Effector memory CD4-positive, alpha-beta T cell (primary cell): ENCODE results near the gene LGI4.

Experiments used
- DNase-seq, 3 donors: peaks; one replicate each; pipeline ENCODE4 v3.0.0-alpha.2; 2020
- H3K27ac ChIP-seq: 2 replicates; pipeline ENCODE4 v1.7.0; 2013; ENCODE audit warnings: mild to moderate bottlenecking, low read length, moderate library complexity; ENCODE audit not compliant: insufficient read depth, poor library complexity, severe bottlenecking
- H3K27me3 ChIP-seq: replicated peaks from 2 replicates; pipeline ENCODE4 v1.7.0; 2013; ENCODE audit warnings: mild to moderate bottlenecking, low read length; ENCODE audit not compliant: insufficient read depth, control insufficient read depth, poor library complexity, severe bottlenecking
- H3K36me3 ChIP-seq: 2 replicates; pipeline ENCODE4 v1.7.0; 2013; ENCODE audit warnings: mild to moderate bottlenecking, low read length, moderate library complexity; ENCODE audit not compliant: control insufficient read depth, insufficient read depth
- H3K4me1 ChIP-seq: 2 replicates; pipeline ENCODE4 v1.7.0; 2013; ENCODE audit warnings: low read length, mild to moderate bottlenecking; ENCODE audit not compliant: control insufficient read depth, insufficient read depth, poor library complexity, severe bottlenecking
- H3K4me3 ChIP-seq: 2 replicates; pipeline ENCODE4 v1.7.0; 2013; ENCODE audit warnings: low read length, low read depth, mild to moderate bottlenecking; ENCODE audit not compliant: insufficient read depth, poor library complexity, severe bottlenecking
- H3K9me3 ChIP-seq: 2 replicates; pipeline ENCODE4 v1.7.0; 2013; ENCODE audit warnings: mild to moderate bottlenecking, low read length, moderate library complexity; ENCODE audit not compliant: control insufficient read depth

The LGI4 gene

DNA sequence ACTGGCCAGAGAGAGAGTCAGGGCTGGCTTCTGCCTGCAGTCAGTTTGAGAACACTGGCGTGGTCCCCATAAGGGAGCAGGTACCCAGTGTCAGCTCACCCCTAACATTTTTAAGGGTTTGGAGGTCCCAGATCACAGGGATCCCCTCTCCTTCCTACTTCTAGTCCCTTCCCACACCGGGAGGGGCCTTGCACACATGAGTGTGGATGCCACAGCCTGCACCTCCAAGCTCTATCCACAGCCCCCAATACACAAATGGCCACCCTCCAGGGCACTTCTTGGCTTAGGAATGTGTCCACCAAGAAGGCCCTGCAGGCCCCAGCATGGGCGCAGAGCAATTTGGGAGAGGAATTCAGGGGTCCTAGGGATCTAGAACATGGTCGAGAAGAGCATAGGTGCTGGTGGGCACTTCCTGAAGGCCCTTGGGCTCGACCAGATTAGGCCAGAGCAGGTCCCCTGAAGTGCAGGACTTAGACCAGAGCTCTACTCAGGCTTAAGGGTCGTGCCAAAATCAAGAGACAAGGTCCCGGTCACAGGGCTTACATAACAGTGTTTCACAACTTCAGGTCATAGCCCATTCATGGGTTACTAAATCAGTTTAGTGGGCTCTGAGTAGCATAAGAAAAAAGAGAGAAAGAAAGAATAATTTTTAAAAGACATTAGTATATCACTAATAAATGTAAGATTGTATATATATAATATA, 35.7 kb upstream of the LGI4 start:
- Histone ChIP-seq H3K36me3 (peaks cover 46% of the 10 kb centered on the region), H3K27me3 (no peaks in the 10 kb centered on the region), H3K4me1 (peaks cover 25% of the 10 kb centered on the region), H3K9me3 (peaks cover 8% of the 10 kb centered on the region), H3K27ac (peak overlapping the region; percentile 3), H3K4me3 (no peak overlapping the region)
- no peak for DNase-seq

- Histone ChIP-seq H3K36me3 (peaks cover 57% of the 10 kb centered on the region), H3K27ac (peak overlapping the region; percentile 21)
Measured at GRCh38 chr19:35169221-35169995, 34.5 kb upstream of the LGI4 start.

DNA sequence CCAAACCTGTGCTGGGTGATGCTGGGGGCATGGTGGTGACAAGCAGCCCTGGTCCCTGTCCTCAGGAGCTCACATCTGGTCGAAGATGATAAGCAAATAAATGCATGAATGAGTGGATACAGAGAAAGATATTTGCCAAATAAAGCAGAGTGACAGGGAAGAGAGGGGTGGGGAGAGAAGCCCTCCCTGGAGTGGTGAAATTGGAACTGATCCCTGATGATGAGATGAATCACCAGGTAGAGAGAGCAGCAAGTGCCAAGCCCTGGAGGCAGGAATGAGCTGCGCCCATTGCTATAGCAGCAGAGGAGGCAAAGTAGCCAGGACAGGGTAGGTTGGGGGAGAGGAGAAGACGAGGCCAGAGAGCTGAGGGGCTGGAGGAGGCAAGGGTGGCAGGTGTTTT, 33.3 kb upstream of the LGI4 start:
- H3K36me3 ChIP-seq, result peaks cover 70% of the 10 kb centered on the region

More at GRCh38 chr19:35169221-35169995, 34.5 kb upstream of the LGI4 start:
- H3K9me3 ChIP-seq, result peaks cover 10% of the 10 kb centered on the region
- peaks cover 25% of the 10 kb centered on the region for H3K4me1 ChIP-seq
- no peaks in the 10 kb centered on the region for H3K27me3 ChIP-seq
- no peak overlapping the region for H3K4me3 ChIP-seq
- no peak for DNase-seq

GRCh38 chr19:35167251-35168119, 32.6 kb upstream of the LGI4 start:
- H3K27me3 ChIP-seq, result no peaks in the 10 kb centered on the region
- H3K9me3 ChIP-seq, result peaks cover 10% of the 10 kb centered on the region
- peak overlapping the region; percentile 29 for H3K27ac ChIP-seq
- H3K36me3 ChIP-seq, result peaks cover 73% of the 10 kb centered on the region
- DNase-seq, result no peak
- no peak overlapping the region for H3K4me3 ChIP-seq
- peaks cover 25% of the 10 kb centered on the region for H3K4me1 ChIP-seq

More for the DNA sequence above, 33.3 kb upstream of the LGI4 start:
- peaks cover 25% of the 10 kb centered on the region for H3K4me1 ChIP-seq
- peaks cover 10% of the 10 kb centered on the region for H3K9me3 ChIP-seq
- H3K27ac ChIP-seq, result peak overlapping the region; percentile 29
- no peak overlapping the region for H3K4me3 ChIP-seq
- no peak for DNase-seq
- no peaks in the 10 kb centered on the region for H3K27me3 ChIP-seq

- Histone ChIP-seq H3K27ac (peak overlapping the region; percentile 29), H3K36me3 (peaks cover 82% of the 10 kb centered on the region), H3K4me1 (peaks cover 18% of the 10 kb centered on the region), H3K4me3 (no peak overlapping the region), H3K27me3 (no peaks in the 10 kb centered on the region), H3K9me3 (peaks cover 10% of the 10 kb centered on the region)
- DNase-seq, result no peak
Measured at GRCh38 chr19:35166100-35167063, 31.5 kb upstream of the LGI4 start.

GRCh38 chr19:35165200-35166058, 30.6 kb upstream of the LGI4 start:
- H3K27ac ChIP-seq, result no peak overlapping the region

DNA sequence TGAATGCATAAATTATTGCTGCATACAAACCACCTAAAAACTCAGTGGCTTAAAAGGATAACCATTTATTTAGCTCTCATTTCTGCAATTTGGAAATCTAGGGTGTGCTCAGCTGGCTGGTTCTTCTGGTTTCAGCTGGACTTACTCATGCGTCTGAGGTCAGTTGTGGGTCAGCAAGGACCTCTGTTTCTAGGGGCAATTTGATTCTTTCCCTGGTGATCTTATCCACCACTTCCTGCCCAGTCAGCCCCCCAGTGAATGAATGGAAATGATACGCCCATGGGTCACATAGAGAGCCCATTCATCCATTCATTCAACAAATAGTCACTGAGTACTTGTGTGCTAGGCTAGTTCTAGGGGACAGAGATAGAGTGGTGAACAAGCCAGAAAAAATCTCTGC, 29.6 kb upstream of the LGI4 start:
- Histone ChIP-seq H3K27me3 (no peaks in the 10 kb centered on the region), H3K4me3 (no peak overlapping the region), H3K36me3 (peaks cover 89% of the 10 kb centered on the region), H3K9me3 (peaks cover 10% of the 10 kb centered on the region), H3K27ac (no peak overlapping the region), H3K4me1 (peaks cover 18% of the 10 kb centered on the region)
- no peak for DNase-seq

More at GRCh38 chr19:35165200-35166058, 30.6 kb upstream of the LGI4 start:
- Histone ChIP-seq H3K4me3 (no peak overlapping the region), H3K9me3 (peaks cover 10% of the 10 kb centered on the region), H3K4me1 (peaks cover 18% of the 10 kb centered on the region), H3K27me3 (no peaks in the 10 kb centered on the region), H3K36me3 (peaks cover 89% of the 10 kb centered on the region)
- DNase-seq, result no peak

- Histone ChIP-seq H3K27me3 (no peaks in the 10 kb centered on the region), H3K36me3 (peaks cover 93% of the 10 kb centered on the region), H3K4me3 (no peak overlapping the region), H3K4me1 (peaks cover 17% of the 10 kb centered on the region), H3K9me3 (peaks cover 10% of the 10 kb centered on the region), H3K27ac (peak overlapping the region; percentile 12)
- no peak for DNase-seq
Measured at GRCh38 chr19:35162471-35163326, 27.8 kb upstream of the LGI4 start.
